Measurements from ENCODE around the gene KRTAP4-7.
"Not testable (repeated sequence)": the region's sequence is repeated elsewhere in the genome, so short reads cannot be mapped to it uniquely, and the experiment has no call there.

The KRTAP4-7 gene

GRCh38 chr17:41101586-41102259 is 17.8 kb downstream of the KRTAP4-7 start, which contains the start of gene KRTAP4-16:
TSS of gene KRTAP4-16 (minus strand) at chr17:41102209. CDS start at chr17:41102209, 0 bp downstream.
- Histone ChIP-seq H3K27me3 (ENCODE audit: low read depth, low read length) (no peaks in the 10 kb centered on the region), H3K4me2 (ENCODE audit: low read length) (no peak within 1 kb of the TSS), H3K27ac (ENCODE audit: low read length) (no peak within 1 kb of the TSS), H3K4me3 (ENCODE audit: low read length) (no peak within 1 kb of the TSS), H3K36me3 (replicated peaks; ENCODE audit: low read depth, low read length) (no peaks in the 10 kb centered on the region), H3K9ac (ENCODE audit: low read length) (no peak within 1 kb of the TSS), H4K20me1 (ENCODE audit: insufficient read depth, low read length) (no peaks in the 10 kb centered on the region), H2AFZ (ENCODE audit: low read depth, low read length) (no peak within 1 kb of the TSS), H3K4me1 (ENCODE audit: low read length) (no peaks in the 10 kb centered on the region), H3K9me3 (ENCODE audit: insufficient read depth, low read length) (no peaks in the 10 kb centered on the region), H3K79me2 (ENCODE audit: low read length) (no peaks in the 10 kb centered on the region)
- TF ChIP-seq CTCF (IDR thresholded peaks at IDR 0.05; ENCODE audit: low read depth, low read length) = no peak
- no peak for TF ChIP-seq EZH2phosphoT487 (IDR thresholded peaks at IDR 0.05; ENCODE audit: low read depth)

GRCh38 chr17:41103896-41104295 is 19.9 kb downstream of the KRTAP4-7 start:
- Histone ChIP-seq H3K27ac (ENCODE audit: low read length) (no peak overlapping the region), H2AFZ (ENCODE audit: low read depth, low read length) (no peak overlapping the region), H3K4me3 (ENCODE audit: low read length) (no peak overlapping the region), H3K4me2 (ENCODE audit: low read length) (no peak overlapping the region), H3K79me2 (ENCODE audit: low read length) (no peaks in the 10 kb centered on the region), H3K9ac (ENCODE audit: low read length) (no peak overlapping the region), H3K27me3 (ENCODE audit: low read depth, low read length) (no peaks in the 10 kb centered on the region), H3K36me3 (replicated peaks; ENCODE audit: low read depth, low read length) (no peaks in the 10 kb centered on the region), H4K20me1 (ENCODE audit: insufficient read depth, low read length) (no peaks in the 10 kb centered on the region), H3K4me1 (ENCODE audit: low read length) (no peaks in the 10 kb centered on the region), H3K9me3 (ENCODE audit: insufficient read depth, low read length) (no peaks in the 10 kb centered on the region)
- TF ChIP-seq EZH2phosphoT487 (IDR thresholded peaks at IDR 0.05; ENCODE audit: low read depth) = no peak
- no peak for TF ChIP-seq CTCF (IDR thresholded peaks at IDR 0.05; ENCODE audit: low read depth, low read length)

GRCh38 chr17:41104386-41105038 is 20.6 kb downstream of the KRTAP4-7 start:
- H3K9me3 ChIP-seq (ENCODE audit: insufficient read depth, low read length); H3K79me2 ChIP-seq (ENCODE audit: low read length); H4K20me1 ChIP-seq (ENCODE audit: insufficient read depth, low read length); H3K4me1 ChIP-seq (ENCODE audit: low read length); H3K27ac ChIP-seq (ENCODE audit: low read length); H3K4me3 ChIP-seq (ENCODE audit: low read length); H3K27me3 ChIP-seq (ENCODE audit: low read depth, low read length); H3K9ac ChIP-seq (ENCODE audit: low read length); H3K4me2 ChIP-seq (ENCODE audit: low read length); H2AFZ ChIP-seq (ENCODE audit: low read depth, low read length); H3K36me3 ChIP-seq (replicated peaks; ENCODE audit: low read depth, low read length): not testable (repeated sequence)

- not testable (repeated sequence) for H3K4me2 ChIP-seq (ENCODE audit: low read length); H3K4me1 ChIP-seq (ENCODE audit: low read length); H3K27me3 ChIP-seq (ENCODE audit: low read depth, low read length); H3K27ac ChIP-seq (ENCODE audit: low read length); H3K36me3 ChIP-seq (replicated peaks; ENCODE audit: low read depth, low read length); H3K4me3 ChIP-seq (ENCODE audit: low read length); H4K20me1 ChIP-seq (ENCODE audit: insufficient read depth, low read length); H3K9ac ChIP-seq (ENCODE audit: low read length); H2AFZ ChIP-seq (ENCODE audit: low read depth, low read length); H3K9me3 ChIP-seq (ENCODE audit: insufficient read depth, low read length); H3K79me2 ChIP-seq (ENCODE audit: low read length)
These were observed 21.4 kb downstream of the KRTAP4-7 start, which contains the start of gene KRTAP4-9 for GRCh38 chr17:41105347-41105746. TSS of gene KRTAP4-9 (plus strand) at chr17:41105389. CDS start at chr17:41105389, 0 bp downstream.

- Histone ChIP-seq H3K4me1 (ENCODE audit: low read length) (no peaks in the 10 kb centered on the region), H2AFZ (ENCODE audit: low read depth, low read length) (no peak overlapping the region), H3K9me3 (ENCODE audit: insufficient read depth, low read length) (no peaks in the 10 kb centered on the region), H3K27me3 (ENCODE audit: low read depth, low read length) (no peaks in the 10 kb centered on the region), H4K20me1 (ENCODE audit: insufficient read depth, low read length) (no peaks in the 10 kb centered on the region), H3K79me2 (ENCODE audit: low read length) (no peaks in the 10 kb centered on the region), H3K9ac (ENCODE audit: low read length) (no peak overlapping the region), H3K4me3 (ENCODE audit: low read length) (no peak overlapping the region), H3K27ac (ENCODE audit: low read length) (no peak overlapping the region), H3K36me3 (replicated peaks; ENCODE audit: low read depth, low read length) (no peaks in the 10 kb centered on the region), H3K4me2 (ENCODE audit: low read length) (no peak overlapping the region)
- TF ChIP-seq CTCF (IDR thresholded peaks at IDR 0.05; ENCODE audit: low read depth, low read length) (no peak), EZH2phosphoT487 (IDR thresholded peaks at IDR 0.05; ENCODE audit: low read depth) (no peak)
These were observed 24.0 kb downstream of the KRTAP4-7 start for GRCh38 chr17:41107941-41108450.

GRCh38 chr17:41108728-41109386 is 24.9 kb downstream of the KRTAP4-7 start:
- H4K20me1 ChIP-seq (ENCODE audit: insufficient read depth, low read length); H3K36me3 ChIP-seq (replicated peaks; ENCODE audit: low read depth, low read length); H3K4me1 ChIP-seq (ENCODE audit: low read length); H3K27ac ChIP-seq (ENCODE audit: low read length); H3K9me3 ChIP-seq (ENCODE audit: insufficient read depth, low read length); H3K9ac ChIP-seq (ENCODE audit: low read length); H2AFZ ChIP-seq (ENCODE audit: low read depth, low read length); H3K27me3 ChIP-seq (ENCODE audit: low read depth, low read length); H3K4me2 ChIP-seq (ENCODE audit: low read length); H3K4me3 ChIP-seq (ENCODE audit: low read length); H3K79me2 ChIP-seq (ENCODE audit: low read length): not testable (repeated sequence)
